GM12801 (cell line): Measurements from ENCODE around the gene MUC6.

Experiments used
- TF ChIP-seq, protein P1 (sequence below): IDR thresholded peaks from one replicate; pipeline ENCODE4 v1.5.1; 2011; ENCODE audit warnings: control low read depth; ENCODE audit not compliant: insufficient read length; ENCODE audit errors: extremely low read depth

The MUC6 gene, protein sequence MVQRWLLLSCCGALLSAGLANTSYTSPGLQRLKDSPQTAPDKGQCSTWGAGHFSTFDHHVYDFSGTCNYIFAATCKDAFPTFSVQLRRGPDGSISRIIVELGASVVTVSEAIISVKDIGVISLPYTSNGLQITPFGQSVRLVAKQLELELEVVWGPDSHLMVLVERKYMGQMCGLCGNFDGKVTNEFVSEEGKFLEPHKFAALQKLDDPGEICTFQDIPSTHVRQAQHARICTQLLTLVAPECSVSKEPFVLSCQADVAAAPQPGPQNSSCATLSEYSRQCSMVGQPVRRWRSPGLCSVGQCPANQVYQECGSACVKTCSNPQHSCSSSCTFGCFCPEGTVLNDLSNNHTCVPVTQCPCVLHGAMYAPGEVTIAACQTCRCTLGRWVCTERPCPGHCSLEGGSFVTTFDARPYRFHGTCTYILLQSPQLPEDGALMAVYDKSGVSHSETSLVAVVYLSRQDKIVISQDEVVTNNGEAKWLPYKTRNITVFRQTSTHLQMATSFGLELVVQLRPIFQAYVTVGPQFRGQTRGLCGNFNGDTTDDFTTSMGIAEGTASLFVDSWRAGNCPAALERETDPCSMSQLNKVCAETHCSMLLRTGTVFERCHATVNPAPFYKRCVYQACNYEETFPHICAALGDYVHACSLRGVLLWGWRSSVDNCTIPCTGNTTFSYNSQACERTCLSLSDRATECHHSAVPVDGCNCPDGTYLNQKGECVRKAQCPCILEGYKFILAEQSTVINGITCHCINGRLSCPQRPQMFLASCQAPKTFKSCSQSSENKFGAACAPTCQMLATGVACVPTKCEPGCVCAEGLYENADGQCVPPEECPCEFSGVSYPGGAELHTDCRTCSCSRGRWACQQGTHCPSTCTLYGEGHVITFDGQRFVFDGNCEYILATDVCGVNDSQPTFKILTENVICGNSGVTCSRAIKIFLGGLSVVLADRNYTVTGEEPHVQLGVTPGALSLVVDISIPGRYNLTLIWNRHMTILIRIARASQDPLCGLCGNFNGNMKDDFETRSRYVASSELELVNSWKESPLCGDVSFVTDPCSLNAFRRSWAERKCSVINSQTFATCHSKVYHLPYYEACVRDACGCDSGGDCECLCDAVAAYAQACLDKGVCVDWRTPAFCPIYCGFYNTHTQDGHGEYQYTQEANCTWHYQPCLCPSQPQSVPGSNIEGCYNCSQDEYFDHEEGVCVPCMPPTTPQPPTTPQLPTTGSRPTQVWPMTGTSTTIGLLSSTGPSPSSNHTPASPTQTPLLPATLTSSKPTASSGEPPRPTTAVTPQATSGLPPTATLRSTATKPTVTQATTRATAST (N-terminal part only)

DNA sequence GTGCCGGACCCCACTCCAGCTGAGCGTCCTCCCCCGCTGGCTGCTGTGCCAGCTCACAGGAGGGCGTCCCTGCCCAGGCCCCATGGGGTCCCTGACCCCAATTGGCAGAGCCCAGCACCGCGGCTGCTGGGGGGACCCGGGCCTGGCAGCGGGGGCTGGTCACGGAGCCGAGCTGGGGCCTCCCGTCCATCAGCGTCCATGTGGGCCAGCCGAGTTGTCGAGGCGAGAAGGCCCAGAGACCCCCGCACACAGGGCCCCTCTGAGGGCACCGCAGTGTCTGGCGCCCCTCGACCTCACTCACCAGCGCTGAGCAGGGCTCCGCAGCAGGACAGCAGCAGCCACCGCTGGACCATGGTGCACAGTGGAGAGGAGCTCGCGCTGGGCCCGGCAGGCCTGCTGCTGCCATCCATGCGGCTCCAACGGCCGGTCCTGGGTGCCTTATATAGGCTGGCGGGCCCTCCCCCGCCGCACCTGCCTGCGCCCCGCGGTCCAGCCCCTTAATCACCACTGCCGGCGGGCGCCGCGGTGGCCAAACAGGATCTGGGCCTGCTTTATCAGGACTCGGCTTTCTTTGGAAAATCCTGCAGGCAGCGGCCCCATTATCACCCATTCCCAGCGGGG, at the start of gene MUC6:
Gene MUC6, minus strand, starts transcription at position 416 of the 621 bp plus-strand sequence. Its CDS starts 63 bp downstream, at position 353.
- TF ChIP-seq, protein P1, sequence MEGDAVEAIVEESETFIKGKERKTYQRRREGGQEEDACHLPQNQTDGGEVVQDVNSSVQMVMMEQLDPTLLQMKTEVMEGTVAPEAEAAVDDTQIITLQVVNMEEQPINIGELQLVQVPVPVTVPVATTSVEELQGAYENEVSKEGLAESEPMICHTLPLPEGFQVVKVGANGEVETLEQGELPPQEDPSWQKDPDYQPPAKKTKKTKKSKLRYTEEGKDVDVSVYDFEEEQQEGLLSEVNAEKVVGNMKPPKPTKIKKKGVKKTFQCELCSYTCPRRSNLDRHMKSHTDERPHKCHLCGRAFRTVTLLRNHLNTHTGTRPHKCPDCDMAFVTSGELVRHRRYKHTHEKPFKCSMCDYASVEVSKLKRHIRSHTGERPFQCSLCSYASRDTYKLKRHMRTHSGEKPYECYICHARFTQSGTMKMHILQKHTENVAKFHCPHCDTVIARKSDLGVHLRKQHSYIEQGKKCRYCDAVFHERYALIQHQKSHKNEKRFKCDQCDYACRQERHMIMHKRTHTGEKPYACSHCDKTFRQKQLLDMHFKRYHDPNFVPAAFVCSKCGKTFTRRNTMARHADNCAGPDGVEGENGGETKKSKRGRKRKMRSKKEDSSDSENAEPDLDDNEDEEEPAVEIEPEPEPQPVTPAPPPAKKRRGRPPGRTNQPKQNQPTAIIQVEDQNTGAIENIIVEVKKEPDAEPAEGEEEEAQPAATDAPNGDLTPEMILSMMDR: no peak

GRCh38 chr11:1085440-1086170, 49.1 kb upstream of the MUC6 start:
- TF ChIP-seq, protein P1: no peak

DNA sequence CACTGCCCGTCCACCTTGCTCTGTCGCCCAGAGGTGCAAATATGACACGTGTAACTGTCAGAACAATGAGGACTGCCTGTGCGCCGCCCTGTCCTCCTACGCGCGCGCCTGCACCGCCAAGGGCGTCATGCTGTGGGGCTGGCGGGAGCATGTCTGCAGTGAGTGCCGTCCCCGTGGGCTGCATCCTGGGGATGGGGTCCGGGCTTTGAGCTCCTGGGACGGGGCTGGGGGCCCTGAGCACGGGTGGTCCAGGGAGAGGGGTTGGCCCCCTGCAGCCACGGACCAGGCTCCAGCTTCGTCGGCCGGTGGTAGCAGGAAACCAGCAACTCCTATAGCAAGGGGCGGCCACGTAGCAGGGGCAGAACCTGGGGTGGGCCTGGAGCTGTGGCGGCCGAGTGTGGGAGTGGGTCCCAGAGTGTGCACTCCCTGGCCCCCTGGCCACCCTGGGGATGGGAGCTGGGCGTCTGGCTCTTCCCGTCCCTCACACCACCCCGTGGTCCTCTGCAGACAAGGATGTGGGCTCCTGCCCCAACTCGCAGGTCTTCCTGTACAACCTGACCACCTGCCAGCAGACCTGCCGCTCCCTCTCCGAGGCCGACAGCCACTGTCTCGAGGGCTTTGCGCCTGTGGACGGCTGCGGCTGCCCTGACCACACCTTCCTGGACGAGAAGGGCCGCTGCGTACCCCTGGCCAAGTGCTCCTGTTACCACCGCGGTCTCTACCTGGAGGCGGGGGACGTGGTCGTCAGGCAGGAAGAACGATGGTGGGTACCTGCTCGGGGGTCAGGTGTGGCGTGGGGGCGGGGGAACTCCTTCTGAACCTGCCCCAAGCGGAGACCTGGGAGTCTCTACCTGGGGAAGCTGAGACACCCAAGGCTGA, 48.3 kb upstream of the MUC6 start:
- TF ChIP-seq, protein P1: no peak

DNA sequence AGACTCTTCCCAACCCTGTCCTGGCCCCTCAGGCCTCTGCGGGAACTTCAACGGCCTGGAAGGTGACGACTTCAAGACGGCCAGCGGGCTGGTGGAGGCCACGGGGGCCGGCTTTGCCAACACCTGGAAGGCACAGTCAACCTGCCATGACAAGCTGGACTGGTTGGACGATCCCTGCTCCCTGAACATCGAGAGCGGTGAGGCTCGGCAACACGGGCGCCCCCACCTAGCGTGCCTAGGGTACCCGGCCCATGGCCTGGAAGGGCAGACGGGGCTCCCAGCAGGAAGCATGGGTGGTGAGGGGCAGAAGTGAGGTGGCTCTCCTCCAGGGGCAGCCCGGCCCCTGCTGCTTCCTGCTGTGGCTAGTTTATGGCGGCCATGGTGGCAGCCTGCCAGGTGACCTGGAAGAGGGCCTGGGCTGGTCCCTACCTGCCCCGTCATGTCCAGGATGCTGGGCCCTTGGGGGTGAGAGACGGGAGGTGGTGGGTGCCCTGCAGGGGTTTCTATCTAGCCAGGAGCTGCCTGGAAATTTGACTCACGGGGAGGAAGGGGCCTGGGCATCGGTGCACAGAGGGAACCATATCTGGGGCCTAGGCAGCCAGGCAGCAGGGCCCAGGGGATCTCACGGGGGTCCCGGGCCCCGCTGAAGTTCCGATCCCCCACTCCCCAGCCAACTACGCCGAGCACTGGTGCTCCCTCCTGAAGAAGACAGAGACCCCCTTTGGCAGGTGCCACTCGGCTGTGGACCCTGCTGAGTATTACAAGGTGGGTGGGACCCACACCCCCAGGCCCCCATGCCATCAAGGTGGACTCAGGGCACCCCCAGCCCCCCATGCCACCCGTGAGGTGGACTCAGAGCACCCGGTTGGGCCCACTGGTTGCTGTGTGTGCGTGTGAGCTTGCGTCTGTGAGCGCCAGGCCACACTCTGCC, 47.4 kb upstream of the MUC6 start:
- TF ChIP-seq, protein P1: no peak

- TF ChIP-seq, protein P1: no peak
These were observed 46.5 kb upstream of the MUC6 start for GRCh38 chr11:1082728-1083620.
